LNCaP clone FGC (cell line): ENCODE results near the gene GOLGB1.
"Not testable (repeated sequence)": the region's sequence is repeated elsewhere in the genome, so short reads cannot be mapped to it uniquely, and the experiment has no call there.

Source experiments
- DNase-seq: peaks from one replicate; pipeline ENCODE4 v3.0.0-alpha.2; 2011; ENCODE audit warnings: low read depth
- H3K4me3 ChIP-seq: 2 replicates; pipeline ENCODE4 v1.5.1; 2011; ENCODE audit warnings: mild to moderate bottlenecking, low read depth, low read length, control low read depth
- CTCF ChIP-seq: IDR thresholded peaks from 2 replicates; pipeline ENCODE4 v1.5.1; 2012; ENCODE audit warnings: mild to moderate bottlenecking; ENCODE audit not compliant: control insufficient read depth, insufficient read depth; ENCODE audit errors: extremely low read depth

Gene GOLGB1

GRCh38 chr3:121705541-121705940, 44.0 kb downstream of the GOLGB1 start:
- H3K4me3 ChIP-seq = no peak overlapping the region
- no peak for DNase-seq
- no peak for TF ChIP-seq CTCF

- H3K4me3 ChIP-seq = no peak overlapping the region
- no peak for DNase-seq
- no peak for TF ChIP-seq CTCF
Observed at GRCh38 chr3:121703973-121704372, 45.6 kb downstream of the GOLGB1 start.

GRCh38 chr3:121698901-121699300, 50.6 kb downstream of the GOLGB1 start:
- no peak for TF ChIP-seq CTCF
- H3K4me3 ChIP-seq = no peak overlapping the region
- DNase-seq = no peak

- H3K4me3 ChIP-seq = no peak overlapping the region
- no peak for DNase-seq
- no peak for TF ChIP-seq CTCF
Observed at GRCh38 chr3:121698476-121698875, 51.1 kb downstream of the GOLGB1 start.

- DNase-seq = no peak
- TF ChIP-seq CTCF = no peak
- H3K4me3 ChIP-seq = no peak overlapping the region
Observed at GRCh38 chr3:121696186-121696585, 53.4 kb downstream of the GOLGB1 start.

GRCh38 chr3:121692010-121692699, 57.4 kb downstream of the GOLGB1 start:
- no peak for DNase-seq
- H3K4me3 ChIP-seq = no peak overlapping the region
- no peak for TF ChIP-seq CTCF

- no peak for TF ChIP-seq CTCF
- no peak for DNase-seq
- no peak overlapping the region for H3K4me3 ChIP-seq
Observed at GRCh38 chr3:121690777-121691405, 58.6 kb downstream of the GOLGB1 start.

- H3K4me3 ChIP-seq, DNase-seq: not testable (repeated sequence)
Observed at GRCh38 chr3:121688747-121689146, 60.8 kb downstream of the GOLGB1 start.
